Sigmoid colon (tissue), 7 donors: Measurements from ENCODE around the gene VDAC1. TPM values are rescaled to one million over a fixed set of nuclear protein-coding genes. Genes with fewer than 3 reads are reported as not detected.

Source experiments
- DNase-seq: peaks from one replicate; pipeline ENCODE4 v3.0.0-alpha.2; 2019
- H3K27ac ChIP-seq, 4 donors: fragments of 200-600 bp; sonication (generic); one replicate each; pipeline ENCODE4 v1.5.1; 2016 to 2019; ENCODE audit warnings: mild to moderate bottlenecking in 1 of 4
- H3K27me3 ChIP-seq, 3 donors: fragments of 200-600 bp; sonication (generic); one replicate each; pipeline ENCODE4 v1.5.1; 2019; ENCODE audit warnings: mild to moderate bottlenecking in 1 of 3
- H3K36me3 ChIP-seq, 4 donors: fragments of 200-600 bp; sonication (generic); one replicate each; pipeline ENCODE4 v1.5.1; 2016 to 2019
- H3K4me1 ChIP-seq, 4 donors: fragments of 200-600 bp; sonication (generic); one replicate each; pipeline ENCODE4 v1.5.1; 2017 to 2019
- H3K4me3 ChIP-seq, 4 donors: fragments of 200-600 bp; sonication (generic); one replicate each; pipeline ENCODE4 v1.5.1; 2017 to 2019; ENCODE audit warnings: mild to moderate bottlenecking in 2 of 4, moderate library complexity in 1 of 4
- H3K9me3 ChIP-seq, 4 donors: fragments of 200-600 bp in 3 of 4; sonication (generic) in 3 of 4; one replicate each; pipeline versions ENCODE4 v1.5.1 to v1.6.1; 2013 to 2019
- CTCF ChIP-seq, 4 experiments: fragments of 450-650 bp in 3 of 4; fragments of 200-600 bp in 1 of 4; IDR thresholded peaks; one replicate each; pipeline ENCODE4 v1.5.1; 2016 to 2019; ENCODE audit warnings: antibody characterized with exemption in 4 of 4, mild to moderate bottlenecking in 3 of 4, moderate library complexity in 2 of 4
- EP300 ChIP-seq, 4 donors: sonication (generic); formaldehyde crosslinking; IDR thresholded peaks; one replicate each; pipeline ENCODE4 v1.6.1; 2017; ENCODE audit warnings: antibody characterized with exemption in 4 of 4
- POLR2A ChIP-seq, 2 donors: fragments of 450-650 bp; IDR thresholded peaks; one replicate each; pipeline ENCODE4 v1.6.1; 2016; ENCODE audit warnings: antibody characterized with exemption in 2 of 2, mild to moderate bottlenecking in 2 of 2, moderate library complexity in 2 of 2
- POLR2AphosphoS5 ChIP-seq, 4 donors: sonication (generic); formaldehyde crosslinking; IDR thresholded peaks; one replicate each; pipeline ENCODE4 v1.6.1; 2017; ENCODE audit warnings: antibody characterized with exemption in 4 of 4
- WGBS, 2 donors: extraction: QIAGEN DNeasy Blood & Tissue Kit; methylation state at CpG; one replicate each; pipeline ENCODE4 v1.1.7; 2013; 5-methylcytosine and 5-hydroxymethylcytosine counted together
- intact Hi-C: fragments of 100-400 bp; cut with DNase I; formaldehyde crosslinking; loops from one replicate; pipeline ENCODE4 v1.15.1; 2023
- polyA plus RNA-seq, 3 donors: library from polyadenylated mRNA; stranded (reverse); fragments of 200-250 nt; gene quantifications; one replicate each; pipeline ENCODE4 v1.2.3, GENCODE V29; 2013
- total RNA-seq, 4 donors: library from RNA; depleted of rRNA; stranded (reverse); fragments of >200 nt; gene quantifications; one replicate each; pipeline ENCODE4 v1.1.0, GENCODE V29; 2016
- donor health status: healthy with polysubstance abuse.
- donor health status: Bipolar disorder and iron deficiency.
- donor health status: healthy.

Gene VDAC1
- total and polyA plus RNA-seq, 7 donors: 71.3 to 361 (median 99.2) TPM

GRCh38 chr5:133933670-133934295 lies 71.0 kb downstream of the VDAC1 start:
- intact Hi-C loops: no loop called here
- 71 to 90% methylated on average over 12 of the region's 12 CpGs for WGBS, 2 donors
- H3K27ac ChIP-seq: no peak overlapping the region
- H3K36me3 ChIP-seq: no peaks in the 10 kb centered on the region
- DNase-seq: no peak
- H3K4me3 ChIP-seq: no peak overlapping the region
- no peaks in the 10 kb centered on the region for H3K27me3 ChIP-seq
- no peaks in the 10 kb centered on the region for H3K9me3 ChIP-seq
- TF ChIP-seq EP300 (IDR thresholded peaks at IDR 0.05) (no peak), CTCF (IDR thresholded peaks at IDR 0.05) (no peak), POLR2AphosphoS5 (IDR thresholded peaks at IDR 0.05) (no peak), POLR2A (IDR thresholded peaks at IDR 0.05) (no peak)
- no peaks in the 10 kb centered on the region for H3K4me1 ChIP-seq

- Histone ChIP-seq H3K4me3 (no peak overlapping the region), H3K9me3 (no peaks in the 10 kb centered on the region), H3K27ac (no peak overlapping the region), H3K36me3 (no peaks in the 10 kb centered on the region), H3K27me3 (no peaks in the 10 kb centered on the region), H3K4me1 (no peaks in the 10 kb centered on the region)
- DNase-seq: no peak
- TF ChIP-seq POLR2A (IDR thresholded peaks at IDR 0.05) (no peak), CTCF (IDR thresholded peaks at IDR 0.05) (no peak), EP300 (IDR thresholded peaks at IDR 0.05) (no peak), POLR2AphosphoS5 (IDR thresholded peaks at IDR 0.05) (no peak)
- intact Hi-C loops: no loop called here
- 74 to 87% methylated on average over 3 of the region's 3 CpGs for WGBS, 2 donors
Observed at GRCh38 chr5:133933169-133933509, 71.6 kb downstream of the VDAC1 start.

GRCh38 chr5:133932441-133933168 lies 72.2 kb downstream of the VDAC1 start:
- no peak for DNase-seq
- Histone ChIP-seq H3K27me3 (no peaks in the 10 kb centered on the region), H3K27ac (no peak overlapping the region), H3K4me3 (no peak overlapping the region), H3K4me1 (no peaks in the 10 kb centered on the region), H3K36me3 (no peaks in the 10 kb centered on the region), H3K9me3 (no peaks in the 10 kb centered on the region)
- WGBS, 2 donors: 67 to 85% methylated on average over 13 of the region's 13 CpGs
- TF ChIP-seq EP300 (IDR thresholded peaks at IDR 0.05) (no peak), POLR2AphosphoS5 (IDR thresholded peaks at IDR 0.05) (no peak), CTCF (IDR thresholded peaks at IDR 0.05) (no peak), POLR2A (IDR thresholded peaks at IDR 0.05) (no peak)
- intact Hi-C loops: no loop called here

GRCh38 chr5:133931546-133931945 lies 73.2 kb downstream of the VDAC1 start:
- intact Hi-C loops: no loop called here
- Histone ChIP-seq H3K27ac (no peak overlapping the region), H3K36me3 (no peaks in the 10 kb centered on the region), H3K4me1 (no peaks in the 10 kb centered on the region), H3K9me3 (no peaks in the 10 kb centered on the region), H3K4me3 (no peak overlapping the region), H3K27me3 (no peaks in the 10 kb centered on the region)
- WGBS, 2 donors: 95 to 96% methylated on average over 5 of the region's 5 CpGs
- DNase-seq: no peak
- TF ChIP-seq POLR2A (IDR thresholded peaks at IDR 0.05) (no peak), EP300 (IDR thresholded peaks at IDR 0.05) (no peak), CTCF (IDR thresholded peaks at IDR 0.05) (no peak), POLR2AphosphoS5 (IDR thresholded peaks at IDR 0.05) (no peak)

GRCh38 chr5:133930813-133931090 lies 74.0 kb downstream of the VDAC1 start:
- no peaks in the 10 kb centered on the region for H3K27me3 ChIP-seq
- no peak overlapping the region for H3K27ac ChIP-seq
- WGBS, 2 donors: 55 to 80% methylated on average over 3 of the region's 3 CpGs
- intact Hi-C loops: no loop called here
- no peaks in the 10 kb centered on the region for H3K36me3 ChIP-seq
- DNase-seq: no peak
- H3K4me3 ChIP-seq: no peak overlapping the region
- no peak for TF ChIP-seq CTCF (IDR thresholded peaks at IDR 0.05)
- TF ChIP-seq EP300 (IDR thresholded peaks at IDR 0.05): no peak
- no peak for TF ChIP-seq POLR2AphosphoS5 (IDR thresholded peaks at IDR 0.05)
- no peaks in the 10 kb centered on the region for H3K4me1 ChIP-seq
- H3K9me3 ChIP-seq: no peaks in the 10 kb centered on the region
